GM21367 (cell line): ENCODE results near the gene ATP1A4.

Experiments
- ATAC-seq: cut with Tn5 transposase; IDR thresholded peaks from one replicate; pipeline ENCODE4 v1.9.1; 2021; ENCODE audit not compliant: unreplicated experiment

The ATP1A4 gene

GRCh38 chr1:160144921-160145320 is 6.5 kb upstream of the ATP1A4 start:
- ATAC-seq: no peak

DNA sequence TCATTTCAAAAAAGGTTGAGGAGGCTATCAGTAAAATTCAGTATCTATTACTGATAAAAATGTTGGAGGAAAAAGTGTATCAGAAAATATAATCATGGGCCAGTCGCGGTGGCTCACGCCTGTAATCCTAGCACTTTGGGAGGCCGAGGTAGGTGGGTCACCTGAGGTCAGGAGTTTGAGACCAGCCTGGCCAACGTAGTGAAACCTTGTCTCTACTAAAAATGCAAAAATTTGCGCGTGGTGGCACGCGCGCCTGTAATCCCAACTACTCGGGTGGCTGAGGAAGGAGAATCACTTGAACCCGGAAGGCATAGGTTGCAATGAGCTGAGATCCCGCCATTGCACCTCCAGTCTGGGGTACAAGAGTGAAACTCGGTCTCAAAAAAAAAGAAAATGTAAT is 5.3 kb upstream of the ATP1A4 start:
- no peak for ATAC-seq

DNA sequence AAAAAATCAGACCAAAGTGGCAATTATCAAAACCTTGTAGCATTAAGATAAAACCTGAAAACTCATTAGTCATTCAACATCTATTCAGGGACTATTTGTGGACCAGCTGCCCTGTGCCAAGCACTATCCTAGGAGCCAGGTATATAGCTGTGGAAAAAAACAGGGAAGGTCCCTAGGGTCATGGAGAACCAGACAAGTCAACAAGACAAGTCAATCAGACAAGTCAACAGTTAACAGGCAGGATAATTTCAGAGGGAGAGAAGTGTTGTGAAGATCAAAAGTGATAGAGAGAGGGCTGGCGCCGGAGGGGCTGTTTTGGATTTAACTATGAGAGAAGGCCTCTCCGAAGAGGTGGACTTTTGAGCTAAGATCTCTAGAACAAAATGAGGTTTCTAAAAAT is 3.3 kb upstream of the ATP1A4 start:
- ATAC-seq: no peak

GRCh38 chr1:160149233-160149632 is 2.2 kb upstream of the ATP1A4 start:
- no peak for ATAC-seq

GRCh38 chr1:160149716-160150115 is 1.7 kb upstream of the ATP1A4 start:
- no peak for ATAC-seq

GRCh38 chr1:160154790-160155189 is 3.4 kb downstream of the ATP1A4 start:
- no peak for ATAC-seq

- ATAC-seq: no peak
These were observed 5.0 kb downstream of the ATP1A4 start for GRCh38 chr1:160156361-160156760.

- ATAC-seq: no peak
These were observed 5.8 kb downstream of the ATP1A4 start for GRCh38 chr1:160157174-160157573.

GRCh38 chr1:160158031-160158430 is 6.6 kb downstream of the ATP1A4 start:
- ATAC-seq: no peak

GRCh38 chr1:160158534-160158933 is 7.1 kb downstream of the ATP1A4 start:
- no peak for ATAC-seq

GRCh38 chr1:160159846-160160245 is 8.4 kb downstream of the ATP1A4 start:
- ATAC-seq: no peak

GRCh38 chr1:160161965-160162705 is 10.7 kb downstream of the ATP1A4 start:
- ATAC-seq: no peak

DNA sequence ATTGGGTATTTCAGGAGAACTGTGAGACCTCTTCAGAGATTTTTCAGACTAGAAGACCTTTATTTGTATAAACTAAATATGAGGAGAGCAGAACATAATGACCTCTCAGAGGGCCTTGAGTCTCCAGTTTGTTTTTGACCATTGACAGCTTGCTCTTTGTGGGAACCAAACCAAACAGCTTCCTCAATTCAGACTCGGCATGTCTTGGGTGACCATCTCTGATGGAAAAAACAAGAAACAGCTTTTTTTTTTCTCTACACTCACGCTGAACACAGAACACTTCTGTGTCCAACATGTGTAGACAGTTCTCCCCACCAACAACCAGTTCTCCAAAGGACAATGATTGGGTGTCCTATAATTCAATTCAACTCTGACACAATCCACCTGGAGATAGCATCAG is 11.5 kb downstream of the ATP1A4 start:
- no peak for ATAC-seq

- no peak for ATAC-seq
These were observed 12.2 kb downstream of the ATP1A4 start for GRCh38 chr1:160163615-160164014.

DNA sequence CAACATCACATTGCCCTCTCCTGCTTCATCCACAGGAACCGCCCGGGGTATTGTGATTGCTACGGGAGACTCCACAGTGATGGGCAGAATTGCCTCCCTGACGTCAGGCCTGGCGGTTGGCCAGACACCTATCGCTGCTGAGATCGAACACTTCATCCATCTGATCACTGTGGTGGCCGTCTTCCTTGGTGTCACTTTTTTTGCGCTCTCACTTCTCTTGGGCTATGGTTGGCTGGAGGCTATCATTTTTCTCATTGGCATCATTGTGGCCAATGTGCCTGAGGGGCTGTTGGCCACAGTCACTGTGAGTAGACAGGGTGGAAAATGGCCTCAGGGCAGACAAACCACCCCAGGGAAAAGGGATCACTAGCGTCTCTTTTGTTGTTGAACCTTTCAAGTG is 12.7 kb downstream of the ATP1A4 start:
- ATAC-seq: no peak

- ATAC-seq: no peak
These were observed 14.9 kb downstream of the ATP1A4 start for GRCh38 chr1:160166166-160166868.

DNA sequence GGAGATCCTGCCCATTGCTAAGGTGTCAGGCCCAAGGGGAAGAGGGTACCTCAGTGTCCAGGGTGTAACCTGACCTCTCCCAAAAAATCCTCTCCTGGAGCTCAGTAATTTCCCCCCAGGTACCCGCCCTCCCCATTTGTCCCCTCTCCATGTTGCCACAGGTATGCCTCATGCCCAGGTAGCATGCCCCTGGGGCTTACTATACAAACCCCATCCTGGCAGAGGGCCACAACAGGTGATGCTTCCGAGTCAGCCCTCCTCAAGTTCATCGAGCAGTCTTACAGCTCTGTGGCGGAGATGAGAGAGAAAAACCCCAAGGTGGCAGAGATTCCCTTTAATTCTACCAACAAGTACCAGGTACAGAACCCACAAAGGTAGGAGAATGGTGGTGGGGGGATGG is 15.7 kb downstream of the ATP1A4 start:
- ATAC-seq: no peak

DNA sequence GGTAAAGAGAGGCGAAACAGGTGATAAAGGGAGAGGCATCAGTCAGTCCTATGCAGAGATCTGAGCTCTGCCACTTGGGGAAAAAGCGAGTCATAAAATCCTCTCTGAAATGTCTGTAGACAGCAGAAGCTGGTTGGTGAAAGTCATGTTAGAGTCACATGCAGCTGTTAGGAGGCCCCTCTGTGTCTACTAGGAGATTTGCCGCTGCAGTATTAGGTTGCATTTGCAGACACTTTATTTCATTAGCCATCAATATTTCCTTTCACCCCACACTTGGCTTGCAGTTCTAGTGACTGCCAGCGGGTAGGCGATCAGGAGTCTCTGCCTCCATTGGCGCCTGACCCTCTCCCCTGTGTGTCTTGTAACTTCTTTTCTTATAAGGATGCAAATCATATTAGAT is 16.2 kb downstream of the ATP1A4 start:
- ATAC-seq: no peak

DNA sequence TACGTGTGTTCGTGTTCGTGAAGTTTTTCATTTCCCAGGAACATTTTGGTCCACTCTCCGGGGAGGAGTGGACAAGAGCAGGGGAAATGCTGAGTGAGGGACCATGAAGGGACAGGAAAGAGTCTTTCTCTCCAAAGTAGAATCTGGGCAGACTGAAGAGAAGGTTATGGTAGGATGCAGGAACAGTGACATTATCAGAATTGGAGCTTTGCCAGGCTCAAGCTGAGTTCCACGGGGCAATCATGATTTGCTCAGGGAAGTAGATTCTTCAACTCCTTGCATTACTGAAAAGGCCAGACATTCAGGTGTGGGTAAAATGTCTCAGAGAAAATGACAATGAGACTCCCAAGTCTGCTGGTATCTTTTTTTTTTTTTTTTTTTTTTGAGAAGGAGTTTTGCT is 16.6 kb downstream of the ATP1A4 start:
- no peak for ATAC-seq

GRCh38 chr1:160168609-160169369 is 17.4 kb downstream of the ATP1A4 start:
- ATAC-seq: no peak

DNA sequence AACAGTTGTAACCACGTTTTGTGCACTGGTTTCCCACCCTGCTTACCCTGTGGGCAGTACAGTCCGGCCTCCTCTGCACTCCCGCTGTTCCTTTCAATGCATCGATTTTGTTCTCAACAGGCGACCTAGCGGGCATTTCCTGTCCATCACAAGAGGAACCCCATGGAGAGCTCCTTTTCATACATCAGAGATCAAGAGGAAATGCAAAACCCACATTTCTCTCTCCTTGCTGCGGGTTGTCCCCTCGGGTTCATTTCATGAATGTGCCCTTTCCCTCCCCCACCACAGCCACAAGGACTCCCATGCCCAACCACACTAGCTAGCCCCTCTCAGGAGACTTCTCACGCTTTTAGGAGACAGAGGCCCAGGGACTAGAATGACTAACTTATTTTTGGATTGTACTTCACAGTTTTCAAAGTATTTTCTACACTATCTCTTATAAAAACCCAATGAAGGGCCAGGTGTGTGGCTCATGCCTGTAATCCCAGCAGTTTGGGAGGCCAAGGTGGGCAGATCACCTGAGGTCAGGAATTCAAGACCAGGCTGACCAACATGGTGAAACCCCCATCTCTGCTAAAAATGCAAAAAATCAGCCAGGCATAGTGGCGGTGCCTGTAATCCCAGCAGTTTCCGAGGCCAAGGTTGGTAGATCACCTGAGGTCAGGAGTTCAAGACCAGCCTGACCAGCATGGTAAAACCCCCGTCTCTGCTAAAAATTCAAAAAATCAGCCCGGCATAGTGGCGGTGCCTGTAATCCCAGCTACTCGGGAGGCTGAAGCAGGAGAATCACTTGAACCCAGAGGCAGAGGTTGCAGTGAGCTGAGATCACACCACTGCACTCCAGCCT is 18.4 kb downstream of the ATP1A4 start:
- peak; percentile 61 for ATAC-seq
